ENCODE results near the gene TUBGCP2.

TUBGCP2 gene

GRCh38 chr10:133353988-133354605 is 45.4 kb upstream of the TUBGCP2 start:
- TF ChIP-seq CTCF (conservative IDR thresholded peaks at IDR 0.05): no peak
- no peak overlapping the region for H3K27ac ChIP-seq

- TF ChIP-seq CTCF (conservative IDR thresholded peaks at IDR 0.05): no peak
- no peak overlapping the region for H3K27ac ChIP-seq
Measured at GRCh38 chr10:133353202-133353959, 44.7 kb upstream of the TUBGCP2 start.

GRCh38 chr10:133351408-133352318 is 43.0 kb upstream of the TUBGCP2 start:
- no peak overlapping the region for H3K27ac ChIP-seq
- TF ChIP-seq CTCF (conservative IDR thresholded peaks at IDR 0.05): no peak

- no peak for TF ChIP-seq CTCF (conservative IDR thresholded peaks at IDR 0.05)
- no peak overlapping the region for H3K27ac ChIP-seq
Measured at GRCh38 chr10:133350950-133351329, 42.3 kb upstream of the TUBGCP2 start.

- TF ChIP-seq CTCF (conservative IDR thresholded peaks at IDR 0.05): no peak
- H3K27ac ChIP-seq: no peak overlapping the region
Measured at GRCh38 chr10:133350283-133350949, 41.7 kb upstream of the TUBGCP2 start.

- no peak for TF ChIP-seq CTCF (conservative IDR thresholded peaks at IDR 0.05)
- no peak overlapping the region for H3K27ac ChIP-seq
Measured at GRCh38 chr10:133349577-133350011, 40.9 kb upstream of the TUBGCP2 start.

Measured in VCaP (cell line).